Adrenal gland (tissue), 12 donors: ENCODE results near the gene FREM2. TPM values are rescaled to one million over a fixed set of nuclear protein-coding genes. Genes with fewer than 3 reads are reported as not detected.

Source experiments
- DNase-seq, 7 donors: peaks; one replicate each; pipeline ENCODE4 v3.0.0-alpha.2; 2019 to 2020
- H3K27ac ChIP-seq, 5 donors: fragments of 200-600 bp; sonication (generic) in 4 of 5; 1 replicate in 3 of 5; 2 replicates in 2 of 5; pipeline versions ENCODE4 v1.5.1 to v1.8.0; 2016 to 2020; ENCODE audit warnings: mild to moderate bottlenecking in 1 of 5
- H3K27me3 ChIP-seq: fragments of 200-600 bp; 2 replicates; pipeline ENCODE4 v1.8.0; 2021
- H3K36me3 ChIP-seq, 2 donors: fragments of 200-600 bp; replicated peaks in 1 of 2; 1 replicate in 1 of 2; 2 replicates in 1 of 2; pipeline versions ENCODE4 v1.5.1 to v1.8.0; 2018 to 2022
- H3K4me1 ChIP-seq, 2 donors: fragments of 200-600 bp; replicated peaks in 1 of 2; 1 replicate in 1 of 2; 2 replicates in 1 of 2; pipeline versions ENCODE4 v1.5.1 to v1.8.0; 2018 to 2021
- H3K4me3 ChIP-seq, 4 donors: fragments of 200-600 bp; sonication (generic) in 3 of 4; one replicate each; pipeline ENCODE4 v1.5.1; 2016 to 2018
- H3K9me3 ChIP-seq, 3 donors: fragments of 200-600 bp; sonication (generic) in 1 of 3; replicated peaks in 1 of 3; 1 replicate in 2 of 3; 2 replicates in 1 of 3; pipeline versions ENCODE4 v1.5.1 to v1.8.0; 2016 to 2021
- CTCF ChIP-seq, 6 experiments: fragments of 450-650 bp in 4 of 6; fragments of 200-600 bp in 2 of 6; sonication (generic) in 1 of 6; IDR thresholded peaks; 1 replicate in 5 of 6; 2 replicates in 1 of 6; pipeline versions ENCODE4 v1.5.1 to v1.8.0; 2016 to 2021; ENCODE audit warnings: antibody characterized with exemption in 6 of 6, mild to moderate bottlenecking in 2 of 6, moderate library complexity in 1 of 6
- POLR2A ChIP-seq, 2 donors: fragments of 450-650 bp; IDR thresholded peaks; one replicate each; pipeline ENCODE4 v1.6.1; 2017; ENCODE audit warnings: antibody characterized with exemption in 2 of 2, mild to moderate bottlenecking in 2 of 2, moderate library complexity in 1 of 2
- WGBS, 4 donors: extraction: QIAGEN DNeasy Blood & Tissue Kit in 2 of 4; methylation state at CpG; one replicate each; pipeline versions ENCODE4 v1.1.5 to v1.1.7; 2013 to 2017; 5-methylcytosine and 5-hydroxymethylcytosine counted together
- intact Hi-C, 2 donors: fragments of 100-400 bp; cut with DNase I; formaldehyde crosslinking; loops; one replicate each; pipeline versions ENCODE4 v1.14.1 to v1.15.0; 2022 to 2023
- polyA plus RNA-seq, 3 donors: library from polyadenylated mRNA; stranded (reverse); fragments of 200-250 nt in 2 of 3; fragments of 350-450 nt in 1 of 3; fragmentation: Illumina TruSeq in 1 of 3; extraction: RNeasy Lipid Tissue Mini Kit (QIAGEN cat#74804) in 1 of 3; gene quantifications; one replicate each; pipeline ENCODE4 v1.2.3, GENCODE V29; 2013 to 2014
- total RNA-seq, 9 donors: library from RNA; depleted of rRNA in 4 of 9; stranded (reverse); fragments of >200 nt in 4 of 9; fragments of 120-200 nt in 1 of 9; fragmentation: NEBNext Ultra II Directional in 1 of 9; extraction: Animal tissue kit (Norgen Biotek cat#: 25700) in 1 of 9; gene quantifications; one replicate each; pipeline versions ENCODE4 v1.1.0 to v1.2.4, GENCODE V29; 2013 to 2023
- donor health status: healthy with polysubstance abuse.
- donor health status: Bipolar disorder and iron deficiency.
- donor health status: DM: yes; HTN: yes; CAD: no.
- donor health status: DM: no; HTN: no; CAD: no.
- donor health status: DM: no; HTN: no; CAD: no.
- donor health status: DM: yes; HTN: yes; CAD: no.

Gene FREM2
- total and polyA plus RNA-seq, 12 donors: 0.10 to 414 (median 0.58) TPM

- no peak overlapping the region for H3K27ac ChIP-seq
- H3K9me3 ChIP-seq: no peaks in the 10 kb centered on the region
- TF ChIP-seq CTCF (IDR thresholded peaks at IDR 0.05) (no peak), POLR2A (IDR thresholded peaks at IDR 0.05) (no peak)
- WGBS, 4 donors: 83 to 94% (median 89%) methylated on average over 2 of the region's 2 CpGs
- intact Hi-C loops: no loop called here
- H3K4me1 ChIP-seq: no peaks in the 10 kb centered on the region
- no peaks in the 10 kb centered on the region for H3K36me3 ChIP-seq
- DNase-seq: no peak
- H3K27me3 ChIP-seq: no peaks in the 10 kb centered on the region
- no peak overlapping the region for H3K4me3 ChIP-seq
Observed at GRCh38 chr13:38697628-38698333, 10.9 kb downstream of the FREM2 start.

GRCh38 chr13:38700051-38700450 is 13.2 kb downstream of the FREM2 start:
- intact Hi-C loops: no loop called here
- no peaks in the 10 kb centered on the region for H3K9me3 ChIP-seq
- no peak overlapping the region for H3K27ac ChIP-seq
- TF ChIP-seq CTCF (IDR thresholded peaks at IDR 0.05) (no peak), POLR2A (IDR thresholded peaks at IDR 0.05) (no peak)
- H3K4me1 ChIP-seq: no peaks in the 10 kb centered on the region
- no peaks in the 10 kb centered on the region for H3K36me3 ChIP-seq
- DNase-seq: no peak
- 71 to 80% (median 76%) methylated on average over 2 of the region's 2 CpGs for WGBS, 4 donors
- no peaks in the 10 kb centered on the region for H3K27me3 ChIP-seq
- H3K4me3 ChIP-seq: no peak overlapping the region

DNA sequence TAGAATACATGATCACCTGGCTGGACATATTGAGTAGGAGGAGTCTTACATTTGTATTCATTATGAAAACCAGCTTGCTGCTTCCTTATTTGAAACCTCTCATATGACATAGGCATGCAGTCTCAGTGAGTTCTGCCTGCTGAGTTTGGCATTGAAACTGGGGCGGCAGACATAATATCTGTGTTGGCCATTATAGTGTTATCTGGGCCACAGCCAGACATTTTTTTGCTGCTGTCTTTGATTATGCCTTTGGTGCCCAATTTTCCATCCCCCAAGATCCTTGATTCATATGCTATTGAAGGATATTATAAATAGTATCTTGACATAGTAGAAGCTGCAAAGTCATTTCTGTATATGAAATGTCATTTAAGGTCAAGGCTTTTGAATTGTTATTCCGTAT is 15.8 kb downstream of the FREM2 start:
- WGBS, 4 donors: 14 to 40% (median 38%) methylated on average over 2 of the region's 2 CpGs
- Histone ChIP-seq H3K4me1 (no peaks in the 10 kb centered on the region), H3K27ac (no peak overlapping the region), H3K36me3 (no peaks in the 10 kb centered on the region), H3K4me3 (no peak overlapping the region), H3K9me3 (no peaks in the 10 kb centered on the region), H3K27me3 (no peaks in the 10 kb centered on the region)
- intact Hi-C loops: no loop called here
- no peak for DNase-seq
- TF ChIP-seq POLR2A (IDR thresholded peaks at IDR 0.05) (no peak), CTCF (IDR thresholded peaks at IDR 0.05) (no peak)

DNA sequence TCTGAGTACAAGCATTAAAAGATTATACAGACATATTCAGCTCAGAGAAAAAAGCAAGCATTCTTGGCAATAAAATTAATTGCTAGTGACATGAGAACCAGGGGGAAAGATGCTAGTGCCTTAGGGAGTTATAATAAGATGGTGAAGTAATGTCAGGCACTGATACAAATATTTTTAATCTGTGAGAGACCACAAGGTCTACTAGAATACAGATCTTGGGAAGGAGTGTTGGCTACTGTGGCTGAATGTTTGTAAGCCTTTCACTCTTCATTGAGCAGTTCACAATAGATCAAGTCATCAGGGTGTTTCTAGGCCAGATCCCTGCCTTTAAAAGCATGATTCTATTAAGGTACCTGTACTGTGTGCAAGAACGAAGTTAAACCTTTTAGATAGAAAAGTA is 16.4 kb downstream of the FREM2 start:
- WGBS, 4 donors: 74 to 88% (median 81%) methylated on average over 1 of the region's 1 CpG
- no peak for DNase-seq
- H3K27me3 ChIP-seq: no peaks in the 10 kb centered on the region
- no peaks in the 10 kb centered on the region for H3K4me1 ChIP-seq
- H3K27ac ChIP-seq: no peak overlapping the region
- H3K9me3 ChIP-seq: no peaks in the 10 kb centered on the region
- intact Hi-C loops: no loop called here
- H3K4me3 ChIP-seq: no peak overlapping the region
- TF ChIP-seq CTCF (IDR thresholded peaks at IDR 0.05): no peak
- no peak for TF ChIP-seq POLR2A (IDR thresholded peaks at IDR 0.05)
- H3K36me3 ChIP-seq: no peaks in the 10 kb centered on the region
